ENCODE data around the gene ERG. TPM values are rescaled to one million over a fixed set of nuclear protein-coding genes. Genes with fewer than 3 reads are reported as not detected.

The ERG gene
- total RNA-seq, 1 donor from 2014 or later = not detected

DNA sequence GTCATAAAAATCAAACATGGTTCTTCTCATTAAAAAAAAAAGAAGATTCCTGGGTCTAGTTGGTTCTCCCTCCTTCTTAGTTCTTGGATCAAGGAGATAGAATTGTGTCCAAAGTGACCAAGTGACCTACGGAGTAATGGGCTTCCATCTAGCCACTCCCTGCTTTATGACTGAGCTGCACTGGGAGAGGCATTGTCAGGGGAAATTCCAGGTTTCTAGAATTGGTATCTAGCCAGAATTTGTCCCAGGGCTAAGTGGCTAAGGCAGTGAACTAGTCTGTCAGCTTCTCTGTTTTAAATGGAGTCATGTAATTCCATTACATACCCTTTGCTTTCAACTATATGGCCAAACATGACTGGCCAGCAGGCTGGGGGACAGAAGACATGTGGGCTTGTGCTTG is 40.1 kb upstream of the ERG start:
- H3K27ac ChIP-seq = no peak overlapping the region
- H3K27me3 ChIP-seq = no peaks in the 10 kb centered on the region
- Mint-ChIP-seq H3K36me3 (no peaks in the 10 kb centered on the region), H3K27ac (no peak overlapping the region), H3K4me1 (peaks cover 2% of the 10 kb centered on the region), H3K27me3 (ENCODE audit: insufficient read depth, low read depth) (no peaks in the 10 kb centered on the region), H3K9me3 (no peaks in the 10 kb centered on the region), H3K4me3 (no peak overlapping the region)
- no peaks in the 10 kb centered on the region for H3F3A ChIP-seq (ENCODE audit: low read depth)
- H3K9me3 ChIP-seq (ENCODE audit: low read depth) = no peaks in the 10 kb centered on the region
- H3K9ac ChIP-seq = no peak overlapping the region
- no peaks in the 10 kb centered on the region for H3K4me1 ChIP-seq
- H3K4me3 ChIP-seq = no peak overlapping the region
- no peak overlapping the region for H3K4me2 ChIP-seq
- H2AFZ ChIP-seq (replicated peaks) = no peak overlapping the region
- no peaks in the 10 kb centered on the region for H4K20me1 ChIP-seq (ENCODE audit: low read depth)
- TF ChIP-seq EZH2 (IDR thresholded peaks at IDR 0.05) = no peak
- no peak for TF ChIP-seq EZH2phosphoT487 (IDR thresholded peaks at IDR 0.05)
- TF ChIP-seq, protein P1, sequence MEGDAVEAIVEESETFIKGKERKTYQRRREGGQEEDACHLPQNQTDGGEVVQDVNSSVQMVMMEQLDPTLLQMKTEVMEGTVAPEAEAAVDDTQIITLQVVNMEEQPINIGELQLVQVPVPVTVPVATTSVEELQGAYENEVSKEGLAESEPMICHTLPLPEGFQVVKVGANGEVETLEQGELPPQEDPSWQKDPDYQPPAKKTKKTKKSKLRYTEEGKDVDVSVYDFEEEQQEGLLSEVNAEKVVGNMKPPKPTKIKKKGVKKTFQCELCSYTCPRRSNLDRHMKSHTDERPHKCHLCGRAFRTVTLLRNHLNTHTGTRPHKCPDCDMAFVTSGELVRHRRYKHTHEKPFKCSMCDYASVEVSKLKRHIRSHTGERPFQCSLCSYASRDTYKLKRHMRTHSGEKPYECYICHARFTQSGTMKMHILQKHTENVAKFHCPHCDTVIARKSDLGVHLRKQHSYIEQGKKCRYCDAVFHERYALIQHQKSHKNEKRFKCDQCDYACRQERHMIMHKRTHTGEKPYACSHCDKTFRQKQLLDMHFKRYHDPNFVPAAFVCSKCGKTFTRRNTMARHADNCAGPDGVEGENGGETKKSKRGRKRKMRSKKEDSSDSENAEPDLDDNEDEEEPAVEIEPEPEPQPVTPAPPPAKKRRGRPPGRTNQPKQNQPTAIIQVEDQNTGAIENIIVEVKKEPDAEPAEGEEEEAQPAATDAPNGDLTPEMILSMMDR (IDR thresholded peaks at IDR 0.05) = no peak
- H3K36me3 ChIP-seq = no peaks in the 10 kb centered on the region
- DNase-seq (ENCODE audit: low spot score) = no peak
- H3K79me2 ChIP-seq (ENCODE audit: low read depth) = no peaks in the 10 kb centered on the region

DNA sequence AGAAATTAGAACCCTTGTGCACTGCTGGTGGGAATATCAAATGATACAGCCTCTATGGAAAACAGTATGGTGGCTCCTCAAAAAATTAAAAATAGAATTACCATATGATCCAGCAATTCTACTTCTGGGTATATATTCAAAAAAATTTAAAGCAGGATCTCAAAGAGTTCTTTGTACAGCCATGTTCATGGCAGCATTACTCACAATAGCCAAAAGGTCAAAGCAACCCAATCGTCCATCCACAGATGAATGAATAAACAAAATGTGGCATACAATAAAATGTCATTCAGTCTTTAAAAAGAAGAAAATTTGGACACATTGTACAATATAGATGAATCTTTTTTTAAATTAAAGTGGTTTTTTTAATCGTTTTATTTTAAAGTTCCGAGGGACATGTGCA is 36.3 kb upstream of the ERG start:
- Mint-ChIP-seq H3K9me3 (no peaks in the 10 kb centered on the region), H3K36me3 (no peaks in the 10 kb centered on the region), H3K4me3 (no peak overlapping the region), H3K4me1 (peaks cover 16% of the 10 kb centered on the region), H3K27ac (no peak overlapping the region), H3K27me3 (ENCODE audit: insufficient read depth, low read depth) (peaks cover 2% of the 10 kb centered on the region)
- TF ChIP-seq EZH2 (IDR thresholded peaks at IDR 0.05) (no peak), EZH2phosphoT487 (IDR thresholded peaks at IDR 0.05) (no peak)
- TF ChIP-seq, protein P1 (IDR thresholded peaks at IDR 0.05) = no peak
- H3K4me2 ChIP-seq = no peak overlapping the region
- no peak overlapping the region for H3K4me3 ChIP-seq
- no peaks in the 10 kb centered on the region for H3K36me3 ChIP-seq
- no peaks in the 10 kb centered on the region for H3K79me2 ChIP-seq (ENCODE audit: low read depth)
- no peaks in the 10 kb centered on the region for H4K20me1 ChIP-seq (ENCODE audit: low read depth)
- H2AFZ ChIP-seq (replicated peaks) = no peak overlapping the region
- DNase-seq (ENCODE audit: low spot score) = no peak
- no peaks in the 10 kb centered on the region for H3K4me1 ChIP-seq
- H3K27ac ChIP-seq = no peak overlapping the region
- H3F3A ChIP-seq (ENCODE audit: low read depth) = no peaks in the 10 kb centered on the region
- no peak overlapping the region for H3K9ac ChIP-seq
- no peaks in the 10 kb centered on the region for H3K27me3 ChIP-seq
- H3K9me3 ChIP-seq (ENCODE audit: low read depth) = no peaks in the 10 kb centered on the region

- H3K9me3 Mint-ChIP-seq = peaks cover 3% of the 10 kb centered on the region
- Histone ChIP-seq H3K4me1 (no peaks in the 10 kb centered on the region), H3K4me3 (no peak overlapping the region), H3K27ac (no peak overlapping the region), H3K9me3 (ENCODE audit: low read depth) (no peaks in the 10 kb centered on the region), H3F3A (ENCODE audit: low read depth) (no peaks in the 10 kb centered on the region), H3K36me3 (no peaks in the 10 kb centered on the region), H2AFZ (replicated peaks) (no peak overlapping the region), H3K79me2 (ENCODE audit: low read depth) (no peaks in the 10 kb centered on the region), H3K9ac (no peak overlapping the region), H3K4me2 (no peak overlapping the region), H3K27me3 (no peaks in the 10 kb centered on the region), H4K20me1 (ENCODE audit: low read depth) (no peaks in the 10 kb centered on the region)
- peaks cover 2% of the 10 kb centered on the region for H3K27me3 Mint-ChIP-seq (ENCODE audit: insufficient read depth, low read depth)
- no peaks in the 10 kb centered on the region for H3K36me3 Mint-ChIP-seq
- no peak overlapping the region for H3K4me3 Mint-ChIP-seq
- H3K4me1 Mint-ChIP-seq = peaks cover 16% of the 10 kb centered on the region
- TF ChIP-seq, protein P1 (IDR thresholded peaks at IDR 0.05) = no peak
- no peak for TF ChIP-seq EZH2phosphoT487 (IDR thresholded peaks at IDR 0.05)
- TF ChIP-seq EZH2 (IDR thresholded peaks at IDR 0.05) = no peak
- H3K27ac Mint-ChIP-seq = no peak overlapping the region
- peak; percentile 7 for DNase-seq (ENCODE audit: low spot score)
Observed at GRCh38 chr21:38533887-38534286, 35.6 kb upstream of the ERG start.

All from neural progenitor cell (in vitro differentiated cells).